DOHH2 (cell line): Measurements from ENCODE around the gene PPP2R2D.

ENCODE experiments used
- H3F3A ChIP-seq: fragments of 200-600 bp; sonication (generic), shearing (Covaris generic); 2 replicates; pipeline ENCODE4 v1.6.0; 2016; ENCODE audit warnings: antibody characterized with exemption, mild to moderate bottlenecking; ENCODE audit not compliant: control insufficient read depth, insufficient read depth
- H3K27ac ChIP-seq: fragments of 200-600 bp; sonication (generic); 2 replicates; pipeline ENCODE4 v1.5.1; 2014; ENCODE audit warnings: low read depth, mild to moderate bottlenecking, low read length, moderate library complexity
- H3K27me3 ChIP-seq: fragments of 200-600 bp; sonication (generic); 2 replicates; pipeline ENCODE4 v1.6.1; 2014; ENCODE audit warnings: mild to moderate bottlenecking, low read length, mixed read lengths; ENCODE audit not compliant: control insufficient read depth
- H3K36me3 ChIP-seq: fragments of 200-600 bp; sonication (generic); 2 replicates; pipeline ENCODE4 v1.6.1; 2014; ENCODE audit warnings: mild to moderate bottlenecking, low read length, moderate library complexity, mixed read lengths; ENCODE audit not compliant: control insufficient read depth
- H3K4me1 ChIP-seq: fragments of 200-600 bp; sonication (generic); 2 replicates; pipeline ENCODE4 v1.6.1; 2014; ENCODE audit warnings: mild to moderate bottlenecking, low read length, mixed read lengths; ENCODE audit not compliant: control insufficient read depth
- H3K4me2 ChIP-seq: fragments of 200-600 bp; sonication (generic); 2 replicates; pipeline ENCODE4 v1.6.0; 2014; ENCODE audit warnings: mild to moderate bottlenecking, low read length, moderate library complexity
- H3K4me3 ChIP-seq: fragments of 200-600 bp; sonication (generic); 2 replicates; pipeline ENCODE4 v1.5.1; 2014; ENCODE audit warnings: mild to moderate bottlenecking, low read length, mixed read lengths
- H3K79me2 ChIP-seq: fragments of 200-600 bp; sonication (generic); 2 replicates; pipeline ENCODE4 v1.6.1; 2014; ENCODE audit warnings: mild to moderate bottlenecking, low read length, mixed read lengths; ENCODE audit not compliant: control insufficient read depth
- H3K9me2 ChIP-seq: fragments of 200-600 bp; sonication (generic); replicated peaks from 2 replicates; pipeline ENCODE4 v1.6.1; 2014; ENCODE audit warnings: mild to moderate bottlenecking, low read length, mixed read lengths; ENCODE audit not compliant: control insufficient read depth
- H3K9me3 ChIP-seq: fragments of 200-600 bp; sonication (generic); 2 replicates; pipeline ENCODE4 v1.6.1; 2014; ENCODE audit warnings: antibody characterized with exemption, low read length, mixed read lengths; ENCODE audit not compliant: control insufficient read depth, insufficient read depth
- H4K20me1 ChIP-seq: fragments of 200-600 bp; sonication (generic); 2 replicates; pipeline ENCODE4 v1.6.0; 2014; ENCODE audit warnings: low read depth, mild to moderate bottlenecking, antibody characterized with exemption, low read length, moderate library complexity; ENCODE audit not compliant: control insufficient read depth, insufficient read depth
- EZH2phosphoT487 ChIP-seq: fragments of 200-600 bp; sonication (generic); IDR thresholded peaks from 2 replicates; pipeline ENCODE4 v1.6.1; 2017; ENCODE audit warnings: borderline replicate concordance, mild to moderate bottlenecking, antibody characterized with exemption, low read length, moderate library complexity, mixed read lengths
- TF ChIP-seq, protein P1 (sequence below): fragments of 200-600 bp; sonication (generic); IDR thresholded peaks from one replicate; pipeline ENCODE4 v1.5.1; 2014; ENCODE audit warnings: antibody characterized with exemption, mild to moderate bottlenecking, low read depth, low read length; ENCODE audit not compliant: poor library complexity, severe bottlenecking

The PPP2R2D gene

DNA sequence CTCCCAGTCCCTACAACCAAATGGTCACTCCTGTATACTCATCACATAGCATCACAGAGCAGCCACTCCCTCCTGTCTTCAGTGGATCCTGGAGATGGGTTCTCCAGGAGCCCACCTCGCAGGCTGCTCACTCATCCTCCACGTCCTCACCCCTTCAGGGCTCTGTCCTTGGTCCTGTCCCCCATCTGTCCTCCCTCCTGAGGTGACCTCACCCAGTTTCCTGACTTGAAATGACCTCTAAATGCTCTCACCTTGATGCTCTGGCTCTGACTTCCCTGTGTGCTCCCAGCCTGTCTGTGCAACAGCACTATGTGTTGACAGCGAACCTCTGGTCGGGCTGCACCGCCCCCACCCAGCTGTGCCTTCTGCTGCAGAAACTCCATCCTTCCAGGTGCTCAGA, 2.1 kb upstream of the PPP2R2D start:
- Histone ChIP-seq H3K4me2 (no peak overlapping the region), H3K9me3 (no peaks in the 10 kb centered on the region), H3K27ac (no peak overlapping the region), H3K9me2 (no peaks in the 10 kb centered on the region), H3K4me3 (no peak overlapping the region), H3K79me2 (peaks cover 27% of the 10 kb centered on the region), H3K36me3 (peaks cover 15% of the 10 kb centered on the region), H3F3A (no peaks in the 10 kb centered on the region), H3K27me3 (peaks cover 17% of the 10 kb centered on the region), H3K4me1 (peaks cover 25% of the 10 kb centered on the region), H4K20me1 (peaks cover 13% of the 10 kb centered on the region)
- TF ChIP-seq EZH2phosphoT487: no peak
- TF ChIP-seq, protein P1, sequence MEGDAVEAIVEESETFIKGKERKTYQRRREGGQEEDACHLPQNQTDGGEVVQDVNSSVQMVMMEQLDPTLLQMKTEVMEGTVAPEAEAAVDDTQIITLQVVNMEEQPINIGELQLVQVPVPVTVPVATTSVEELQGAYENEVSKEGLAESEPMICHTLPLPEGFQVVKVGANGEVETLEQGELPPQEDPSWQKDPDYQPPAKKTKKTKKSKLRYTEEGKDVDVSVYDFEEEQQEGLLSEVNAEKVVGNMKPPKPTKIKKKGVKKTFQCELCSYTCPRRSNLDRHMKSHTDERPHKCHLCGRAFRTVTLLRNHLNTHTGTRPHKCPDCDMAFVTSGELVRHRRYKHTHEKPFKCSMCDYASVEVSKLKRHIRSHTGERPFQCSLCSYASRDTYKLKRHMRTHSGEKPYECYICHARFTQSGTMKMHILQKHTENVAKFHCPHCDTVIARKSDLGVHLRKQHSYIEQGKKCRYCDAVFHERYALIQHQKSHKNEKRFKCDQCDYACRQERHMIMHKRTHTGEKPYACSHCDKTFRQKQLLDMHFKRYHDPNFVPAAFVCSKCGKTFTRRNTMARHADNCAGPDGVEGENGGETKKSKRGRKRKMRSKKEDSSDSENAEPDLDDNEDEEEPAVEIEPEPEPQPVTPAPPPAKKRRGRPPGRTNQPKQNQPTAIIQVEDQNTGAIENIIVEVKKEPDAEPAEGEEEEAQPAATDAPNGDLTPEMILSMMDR: no peak

GRCh38 chr10:131899116-131899690, 1.6 kb upstream of the PPP2R2D start:
- peaks cover 13% of the 10 kb centered on the region for H4K20me1 ChIP-seq
- H3K4me3 ChIP-seq: peak overlapping the region; percentile 80
- H3K4me2 ChIP-seq: peak overlapping the region; percentile 89
- H3F3A ChIP-seq: no peaks in the 10 kb centered on the region
- H3K79me2 ChIP-seq: peaks cover 32% of the 10 kb centered on the region
- no peaks in the 10 kb centered on the region for H3K9me3 ChIP-seq
- H3K27ac ChIP-seq: no peak overlapping the region
- H3K27me3 ChIP-seq: peaks cover 17% of the 10 kb centered on the region
- peaks cover 27% of the 10 kb centered on the region for H3K4me1 ChIP-seq
- peaks cover 15% of the 10 kb centered on the region for H3K36me3 ChIP-seq
- TF ChIP-seq, protein P1: no peak
- TF ChIP-seq EZH2phosphoT487: no peak
- H3K9me2 ChIP-seq: no peaks in the 10 kb centered on the region

- Histone ChIP-seq H3K9me2 (no peaks in the 10 kb centered on the region), H3K4me3 (peak overlapping the region; percentile 80), H4K20me1 (peaks cover 13% of the 10 kb centered on the region), H3K4me2 (peak overlapping the region; percentile 89), H3K27me3 (peaks cover 17% of the 10 kb centered on the region), H3K27ac (no peak overlapping the region), H3F3A (no peaks in the 10 kb centered on the region), H3K4me1 (peaks cover 31% of the 10 kb centered on the region), H3K9me3 (no peaks in the 10 kb centered on the region), H3K79me2 (peaks cover 38% of the 10 kb centered on the region), H3K36me3 (peaks cover 15% of the 10 kb centered on the region)
- TF ChIP-seq, protein P1: peak; percentile 39
- TF ChIP-seq EZH2phosphoT487: no peak
These were observed 986 bp upstream of the PPP2R2D start for GRCh38 chr10:131899695-131900349.
